ENCODE results near the gene MAP4K2. TPM values are rescaled to one million over a fixed set of nuclear protein-coding genes. Genes with fewer than 3 reads are reported as not detected.

The MAP4K2 gene
- total RNA-seq, 4 donors from 2014 or later = 5.9 to 14.3 (median 9.1) TPM

- no peak for TF ChIP-seq CTCF (IDR thresholded peaks at IDR 0.05; ENCODE audit: low read depth)
These were observed 882 bp upstream of the MAP4K2 start for GRCh38 chr11:64803846-64804345.

- TF ChIP-seq CTCF (IDR thresholded peaks at IDR 0.05; ENCODE audit: low read depth) = no peak
These were observed 450 bp downstream of the MAP4K2 start for GRCh38 chr11:64802370-64803157.

DNA sequence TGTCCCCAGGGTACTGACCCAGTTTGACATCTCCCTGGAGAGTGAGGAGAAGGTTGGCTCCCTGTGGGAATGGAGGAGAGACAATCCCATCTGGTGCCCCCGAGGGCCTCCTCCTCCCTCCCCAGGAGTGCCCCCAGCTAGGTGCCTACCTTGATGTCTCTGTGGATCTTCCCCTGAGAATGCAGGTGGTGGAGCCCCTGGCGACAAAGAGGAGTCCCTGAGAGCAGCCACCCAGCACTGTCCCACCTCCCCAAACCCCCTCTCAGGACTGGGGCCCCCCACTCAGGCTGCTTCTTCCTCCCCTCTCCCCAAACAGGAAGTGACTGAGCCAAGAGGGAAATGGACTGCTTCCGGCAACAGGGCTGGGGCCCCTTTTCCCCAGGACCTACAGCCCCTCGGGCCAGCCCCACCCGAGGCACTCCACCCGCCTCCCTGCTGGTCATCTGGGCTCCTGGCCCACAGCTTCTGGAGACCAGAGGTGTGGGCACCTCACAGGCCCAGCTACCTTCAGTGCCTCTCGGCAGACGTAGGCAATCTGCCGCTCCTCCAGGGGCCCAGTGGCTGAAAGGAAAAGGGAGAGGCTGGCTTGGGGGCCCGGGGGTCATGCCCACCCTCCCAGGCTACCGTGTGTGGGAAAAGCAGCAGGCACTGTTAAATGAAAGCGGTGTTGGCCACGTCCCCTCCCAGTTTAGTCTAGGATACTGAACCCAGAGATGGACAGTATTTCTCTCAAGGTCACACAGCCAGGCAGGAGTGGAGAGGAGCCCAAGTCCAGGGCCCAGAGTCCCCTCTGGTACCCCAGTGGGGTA is 1.2 kb downstream of the MAP4K2 start:
- no peak for TF ChIP-seq CTCF (IDR thresholded peaks at IDR 0.05; ENCODE audit: low read depth)

GRCh38 chr11:64801158-64801464 is 1.9 kb downstream of the MAP4K2 start:
- TF ChIP-seq CTCF (IDR thresholded peaks at IDR 0.05; ENCODE audit: low read depth) = no peak

DNA sequence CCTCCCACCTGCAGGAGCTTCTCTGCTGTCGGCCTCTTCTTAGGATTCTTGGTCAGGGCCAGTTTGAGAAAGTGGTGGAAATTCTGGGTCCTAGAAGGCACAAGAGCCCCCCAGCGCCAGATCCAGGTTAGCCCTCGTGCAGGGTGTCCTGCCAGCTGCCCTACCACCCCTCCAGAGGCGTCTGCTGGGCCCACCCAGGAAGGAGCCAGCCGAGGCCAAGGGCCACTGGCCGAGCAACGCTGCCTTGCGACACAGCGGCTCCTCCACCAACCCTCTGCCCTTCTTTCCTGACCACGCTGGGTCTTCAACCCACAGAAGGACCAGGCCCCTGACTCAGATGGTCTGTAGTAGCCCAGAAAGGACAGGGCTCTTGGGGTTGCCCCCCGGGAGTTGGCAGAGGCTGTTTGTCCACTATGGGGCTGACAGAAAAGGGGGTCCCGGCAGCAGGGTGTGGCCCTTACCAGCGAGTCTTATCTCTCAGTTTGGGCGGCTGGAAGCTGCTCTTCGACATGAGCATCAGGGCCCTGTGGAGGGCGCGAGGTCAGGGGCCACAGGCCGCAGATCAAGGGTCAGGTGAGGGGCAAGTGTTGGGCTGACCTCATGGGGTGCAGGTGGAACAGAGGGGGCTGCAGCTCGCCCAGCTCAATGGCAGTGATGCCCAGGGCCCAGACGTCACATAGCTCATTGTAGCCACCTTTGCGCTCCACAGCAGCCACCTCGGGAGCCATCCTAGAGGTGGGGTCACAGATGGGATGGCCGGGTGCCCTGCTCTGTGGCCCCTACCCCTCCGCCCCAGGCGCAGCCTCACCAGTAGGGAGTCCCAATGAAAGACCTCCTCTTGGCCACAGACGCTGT is 2.5 kb downstream of the MAP4K2 start:
- no peak for TF ChIP-seq CTCF (IDR thresholded peaks at IDR 0.05; ENCODE audit: low read depth)

DNA sequence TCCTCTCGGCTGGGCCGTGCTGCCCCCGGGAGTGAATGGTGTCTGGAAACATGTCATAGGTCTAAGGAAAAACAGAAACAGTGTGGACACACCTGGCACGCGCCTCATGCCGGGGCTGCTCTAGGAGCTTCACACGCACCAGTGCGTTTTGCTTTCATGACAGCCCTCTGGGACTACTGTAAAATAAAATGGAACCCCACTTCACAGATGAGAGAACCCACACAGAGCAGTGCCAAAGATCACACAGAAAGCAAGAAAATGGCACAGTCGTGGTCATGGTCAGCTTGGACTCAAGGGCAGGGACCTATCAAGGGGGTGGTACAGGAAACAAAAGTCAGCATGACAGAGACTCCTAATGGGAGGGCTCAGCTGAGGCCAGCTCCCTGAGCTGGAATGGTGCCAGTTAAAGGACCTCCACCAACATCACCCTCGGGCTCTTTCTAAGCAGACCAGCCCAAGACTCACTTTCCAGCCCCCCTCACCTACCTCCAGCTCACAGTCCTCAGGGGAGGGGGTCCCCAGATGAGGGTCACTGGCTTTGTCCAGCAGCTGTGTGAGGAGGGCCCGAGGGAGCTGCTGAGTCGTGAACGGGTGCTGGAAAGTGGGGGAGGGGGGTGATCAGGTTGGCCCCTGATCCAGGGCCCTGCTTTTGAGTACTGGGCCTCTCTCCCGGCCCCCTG is 3.3 kb downstream of the MAP4K2 start:
- TF ChIP-seq CTCF (IDR thresholded peaks at IDR 0.05; ENCODE audit: low read depth) = no peak

Data from subcutaneous adipose tissue (tissue), 4 donors.